ENCODE results near the gene IER2. TPM values are rescaled to one million over a fixed set of nuclear protein-coding genes. Genes with fewer than 3 reads are reported as not detected.

Gene IER2
- total and polyA plus RNA-seq, 9 of the 15 experiments (the other 6 are each of a cell fraction or from before 2014, with no cell fraction given) = 4.5 to 205 (median 23.7) TPM

GRCh38 chr19:13155472-13156359, 5.5 kb downstream of the IER2 start (continued):
- no peak for TF ChIP-seq ESRRB (CRISPR knock-in tag; IDR thresholded peaks at IDR 0.05; ENCODE audit: borderline replicate concordance)
- TF ChIP-seq ZNF3 (CRISPR knock-in tag; IDR thresholded peaks at IDR 0.05) = 0 out of 2 replicates have a peak, but pooled peaks have one; percentile 71
- no peak for TF ChIP-seq HNRNPL (IDR thresholded peaks at IDR 0.05; ENCODE audit: low read depth, low read length)
- 0 out of 4 replicates have a peak, but pooled peaks of 1 of the 2 experiments have one; percentile 3 for TF ChIP-seq TEAD1 (CRISPR knock-in tag; IDR thresholded peaks at IDR 0.05)
- peak; percentile 82 for TF ChIP-seq FOXP4 (CRISPR knock-in tag; IDR thresholded peaks at IDR 0.05; ENCODE audit: borderline replicate concordance)
- TF ChIP-seq E4F1 (CRISPR knock-in tag; IDR thresholded peaks at IDR 0.05; ENCODE audit: borderline replicate concordance) = 0 out of 2 replicates have a peak, but pooled peaks have one; percentile 3
- TF ChIP-seq ZNF175 (CRISPR knock-in tag; IDR thresholded peaks at IDR 0.05; ENCODE audit: low read depth) = peak; percentile 36; the same call in 1 of the 2 replicates
- no peak for TF ChIP-seq ZNF444 (CRISPR knock-in tag; IDR thresholded peaks at IDR 0.05)
- 0 out of 2 replicates have a peak, but pooled peaks have one; percentile 7 for TF ChIP-seq TCF7 (IDR thresholded peaks at IDR 0.05; ENCODE audit: borderline replicate concordance)
- TF ChIP-seq FUS (optimal IDR thresholded peaks at IDR 0.05; ENCODE audit: low read depth, low read length) = peak; percentile 94
- TF ChIP-seq RBM22 (IDR thresholded peaks at IDR 0.05; ENCODE audit: low read depth, low read length, poor library complexity, severe bottlenecking) = peak; percentile 100
